HFF-Myc (cell line): ENCODE measurements around the gene COPS2.

Experiments used
- DNase-seq: peaks from one replicate; pipeline ENCODE4 v3.0.0-alpha.2; 2011; ENCODE audit warnings: low read depth; ENCODE audit errors: extremely low read depth
- H3K4me3 ChIP-seq: replicated peaks from 2 replicates; pipeline ENCODE4 v1.5.1; 2011; ENCODE audit warnings: low read depth, mild to moderate bottlenecking, control low read depth, low read length
- TF ChIP-seq, protein P1 (sequence below): IDR thresholded peaks from 2 replicates; pipeline ENCODE4 v1.5.1; 2012; ENCODE audit warnings: mild to moderate bottlenecking, low read depth, low read length, control low read depth; ENCODE audit errors: missing control alignments

The COPS2 gene

DNA sequence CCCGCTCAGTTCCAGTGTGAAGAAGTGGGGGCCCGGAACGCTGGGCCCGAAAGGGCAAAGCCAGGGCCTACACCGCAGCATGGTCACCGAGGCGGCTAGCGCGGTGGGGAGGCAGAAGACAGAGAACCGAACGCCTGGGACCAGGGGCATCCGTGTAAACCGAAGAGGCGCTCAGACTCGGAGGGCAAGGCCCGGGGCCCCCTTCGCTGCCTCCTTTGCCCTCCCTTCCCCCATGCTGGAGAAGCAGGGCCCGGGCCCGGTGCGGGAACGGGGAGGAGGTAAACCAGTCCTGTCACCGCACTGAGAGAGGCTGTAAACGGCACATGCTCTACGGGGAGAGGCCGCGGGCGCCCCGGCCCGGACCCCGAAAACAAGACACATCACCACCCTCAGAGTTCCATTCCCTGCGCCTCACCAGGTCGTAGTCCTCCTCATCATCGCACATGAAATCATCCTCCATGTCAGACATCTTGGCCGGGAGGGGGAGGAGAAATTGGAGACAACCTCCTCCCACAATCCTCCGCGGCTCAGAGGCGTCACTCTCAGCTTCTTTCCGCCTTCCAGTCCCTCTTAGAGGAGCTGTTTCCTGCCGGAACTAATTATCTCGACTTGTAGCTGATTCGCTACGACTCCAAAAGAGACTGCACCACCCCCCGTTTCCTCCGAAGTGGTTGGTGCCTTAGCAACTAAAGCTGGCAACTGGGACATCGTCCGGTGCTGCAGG, at the start of gene COPS2:
Gene COPS2, minus strand, starts transcription at position 490 of the 724 bp plus-strand sequence. Its CDS starts 21 bp downstream, at position 469.
- peak within 1 kb of the TSS; percentile 83 for H3K4me3 ChIP-seq
- peak; percentile 97 for DNase-seq
- TF ChIP-seq, protein P1, sequence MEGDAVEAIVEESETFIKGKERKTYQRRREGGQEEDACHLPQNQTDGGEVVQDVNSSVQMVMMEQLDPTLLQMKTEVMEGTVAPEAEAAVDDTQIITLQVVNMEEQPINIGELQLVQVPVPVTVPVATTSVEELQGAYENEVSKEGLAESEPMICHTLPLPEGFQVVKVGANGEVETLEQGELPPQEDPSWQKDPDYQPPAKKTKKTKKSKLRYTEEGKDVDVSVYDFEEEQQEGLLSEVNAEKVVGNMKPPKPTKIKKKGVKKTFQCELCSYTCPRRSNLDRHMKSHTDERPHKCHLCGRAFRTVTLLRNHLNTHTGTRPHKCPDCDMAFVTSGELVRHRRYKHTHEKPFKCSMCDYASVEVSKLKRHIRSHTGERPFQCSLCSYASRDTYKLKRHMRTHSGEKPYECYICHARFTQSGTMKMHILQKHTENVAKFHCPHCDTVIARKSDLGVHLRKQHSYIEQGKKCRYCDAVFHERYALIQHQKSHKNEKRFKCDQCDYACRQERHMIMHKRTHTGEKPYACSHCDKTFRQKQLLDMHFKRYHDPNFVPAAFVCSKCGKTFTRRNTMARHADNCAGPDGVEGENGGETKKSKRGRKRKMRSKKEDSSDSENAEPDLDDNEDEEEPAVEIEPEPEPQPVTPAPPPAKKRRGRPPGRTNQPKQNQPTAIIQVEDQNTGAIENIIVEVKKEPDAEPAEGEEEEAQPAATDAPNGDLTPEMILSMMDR: no peak

DNA sequence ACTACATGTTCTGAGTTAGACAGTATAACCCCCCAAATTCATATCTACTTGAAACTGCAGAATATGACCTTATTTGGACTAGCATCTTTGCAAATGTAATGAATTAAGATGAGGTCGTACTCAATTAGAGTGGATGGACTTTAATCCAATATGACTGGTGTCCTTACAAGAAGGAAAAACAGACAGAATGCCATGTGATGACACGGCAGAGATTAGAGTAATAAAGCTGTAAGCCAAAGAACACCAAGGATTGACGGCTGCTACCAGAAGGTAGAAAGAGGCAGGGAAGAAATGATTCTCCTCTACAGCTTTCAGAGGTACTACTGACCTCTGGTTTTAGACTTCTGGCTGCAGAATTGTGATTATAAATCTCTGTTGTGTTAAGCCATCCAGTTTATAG, 44.9 kb upstream of the COPS2 start:
- H3K4me3 ChIP-seq: no peak overlapping the region
- TF ChIP-seq, protein P1: no peak
- no peak for DNase-seq

- H3K4me3 ChIP-seq: no peak overlapping the region
- TF ChIP-seq, protein P1: no peak
- no peak for DNase-seq
These were observed 44.3 kb upstream of the COPS2 start for GRCh38 chr15:49199666-49200065.

- no peak overlapping the region for H3K4me3 ChIP-seq
- TF ChIP-seq, protein P1: no peak
- DNase-seq: no peak
These were observed 41.5 kb upstream of the COPS2 start for GRCh38 chr15:49196856-49197255.

GRCh38 chr15:49191892-49192291, 36.5 kb upstream of the COPS2 start:
- TF ChIP-seq, protein P1: no peak
- no peak overlapping the region for H3K4me3 ChIP-seq
- no peak for DNase-seq

GRCh38 chr15:49190586-49190985, 35.2 kb upstream of the COPS2 start:
- TF ChIP-seq, protein P1: no peak
- no peak for DNase-seq
- H3K4me3 ChIP-seq: no peak overlapping the region

DNA sequence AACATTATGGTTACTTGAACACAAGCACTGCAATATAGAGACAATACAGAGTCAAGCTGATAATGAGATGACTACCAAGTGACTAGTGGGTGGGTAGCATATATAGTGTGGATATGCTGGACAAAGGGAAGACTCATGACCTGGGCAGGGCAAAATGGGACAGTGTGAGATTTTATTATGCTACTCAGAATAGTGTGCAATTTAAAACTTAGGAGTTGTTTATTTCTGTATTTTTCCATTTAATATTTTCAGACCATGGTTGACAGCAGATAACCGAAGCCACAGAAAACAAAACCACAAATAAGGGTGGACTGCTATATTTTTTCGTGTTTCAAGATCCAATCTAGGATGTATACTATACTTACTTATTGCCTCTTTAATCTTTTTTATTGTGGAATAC, 34.2 kb upstream of the COPS2 start:
- no peak overlapping the region for H3K4me3 ChIP-seq
- TF ChIP-seq, protein P1: no peak
- no peak for DNase-seq
